Natural killer cell (primary cell): ENCODE measurements around the gene SH3PXD2A. TPM values are rescaled to one million over a fixed set of nuclear protein-coding genes. Genes with fewer than 3 reads are reported as not detected.

Experiments
- ATAC-seq, 3 donors: fragments of 150-1000 bp in 2 of 3; fragments of 200-7000 bp in 1 of 3; cut with Tn5 transposase; 1 replicate in 1 of 3; 2 replicates in 2 of 3; pipeline ENCODE4 v1.10.0; 2021; ENCODE audit warnings: mild to moderate bottlenecking in 2 of 3, moderate library complexity in 2 of 3
- DNase-seq, 2 donors: peaks; one replicate each; pipeline versions ENCODE4 v3.0.0 to v3.0.0-alpha.2; 2013 to 2021; ENCODE audit warnings: mixed read lengths in 1 of 2
- H3K27ac ChIP-seq: one replicate; pipeline ENCODE4 v1.5.1; 2013; ENCODE audit warnings: mild to moderate bottlenecking, low read length
- H3K27me3 ChIP-seq: one replicate; pipeline ENCODE4 v1.6.1; 2013; ENCODE audit warnings: low read length; ENCODE audit not compliant: control insufficient read depth, insufficient read depth
- H3K36me3 ChIP-seq: one replicate; pipeline ENCODE4 v1.6.1; 2013; ENCODE audit warnings: low read length; ENCODE audit not compliant: control insufficient read depth, insufficient read depth
- H3K4me1 ChIP-seq: one replicate; pipeline ENCODE4 v1.6.1; 2013; ENCODE audit warnings: low read length; ENCODE audit not compliant: control insufficient read depth, insufficient read depth
- H3K4me3 ChIP-seq: one replicate; pipeline ENCODE4 v1.5.1; 2013; ENCODE audit warnings: low read length
- H3K9me3 ChIP-seq: one replicate; pipeline ENCODE4 v1.6.1; 2013; ENCODE audit warnings: low read length; ENCODE audit not compliant: control insufficient read depth, insufficient read depth
- H3K27ac Mint-ChIP-seq, 2 donors: one replicate each; pipeline ENCODE4 v1.8.0; 2022; ENCODE audit warnings: mild to moderate bottlenecking in 2 of 2, mixed read lengths in 2 of 2, moderate library complexity in 1 of 2
- H3K27me3 Mint-ChIP-seq, 2 donors: one replicate each; pipeline ENCODE4 v1.8.0; 2022; ENCODE audit warnings: low read depth in 2 of 2, mixed read lengths in 2 of 2
- H3K36me3 Mint-ChIP-seq: one replicate; pipeline ENCODE4 v1.8.0; 2022; ENCODE audit warnings: mixed read lengths
- H3K4me1 Mint-ChIP-seq, 2 donors: one replicate each; pipeline ENCODE4 v1.8.0; 2022; ENCODE audit warnings: mixed read lengths in 2 of 2
- H3K4me3 Mint-ChIP-seq: one replicate; pipeline ENCODE4 v1.8.0; 2022; ENCODE audit warnings: mild to moderate bottlenecking, moderate library complexity, mixed read lengths
- H3K9me3 Mint-ChIP-seq, 2 donors: one replicate each; pipeline ENCODE4 v1.8.0; 2022; ENCODE audit warnings: mixed read lengths in 2 of 2
- CTCF ChIP-seq: fragments of 200-600 bp; IDR thresholded peaks from one replicate; pipeline ENCODE4 v1.8.0; 2022; ENCODE audit warnings: antibody characterized with exemption
- WGBS: methylation state at CpG from one replicate; pipeline ENCODE4 v1.1.7; 2013; ENCODE audit warnings: missing lambda C conversion rate; ENCODE audit not compliant: insufficient coverage; 5-methylcytosine and 5-hydroxymethylcytosine counted together
- intact Hi-C: fragments of 100-400 bp; cut with micrococcal nuclease; formaldehyde crosslinking; loops from one replicate; pipeline ENCODE4 v1.14.2; 2022
- total RNA-seq, 4 donors: library from RNA; stranded (reverse); fragments of 120-200 nt in 1 of 4; gene quantifications; one replicate each; pipeline versions ENCODE4 v1.2.3 to v1.2.4, GENCODE V29; 2013 to 2022

The SH3PXD2A gene
- total RNA-seq, 3 donors from 2014 or later (not counting 1 experiment from before 2014, with no cell fraction given) = 3.3 to 7.0 (median 4.9) TPM

GRCh38 chr10:103676058-103676785 is 179.2 kb downstream of the SH3PXD2A start:
- Histone ChIP-seq H3K27me3 (no peaks in the 10 kb centered on the region), H3K27ac (no peak overlapping the region), H3K4me3 (no peak overlapping the region), H3K9me3 (no peaks in the 10 kb centered on the region), H3K36me3 (no peaks in the 10 kb centered on the region), H3K4me1 (peaks cover 24% of the 10 kb centered on the region)
- intact Hi-C loops = no loop called here
- Mint-ChIP-seq H3K4me1 (no peaks in the 10 kb centered on the region), H3K27ac (no peak overlapping the region), H3K4me3 (no peak overlapping the region), H3K9me3 (no peaks in the 10 kb centered on the region), H3K36me3 (no peaks in the 10 kb centered on the region), H3K27me3 (peaks cover 0 to 18% of the 10 kb centered on the region in 2 donors)
- no peak for ATAC-seq
- no peak for TF ChIP-seq CTCF
- DNase-seq = no peak
- WGBS = 89% methylated on average over 6 of the region's 7 CpGs

- WGBS = 100% methylated on average over 1 of the region's 3 CpGs
- DNase-seq (no peak), ATAC-seq (no peak)
- Mint-ChIP-seq H3K27me3 (peaks cover 0 to 18% of the 10 kb centered on the region in 2 donors), H3K36me3 (no peaks in the 10 kb centered on the region), H3K9me3 (no peaks in the 10 kb centered on the region), H3K27ac (no peak overlapping the region), H3K4me1 (peaks cover 7 to 12% of the 10 kb centered on the region in 2 donors), H3K4me3 (no peak overlapping the region)
- intact Hi-C loops = no loop called here
- Histone ChIP-seq H3K36me3 (no peaks in the 10 kb centered on the region), H3K4me1 (peaks cover 19% of the 10 kb centered on the region), H3K9me3 (no peaks in the 10 kb centered on the region), H3K27me3 (no peaks in the 10 kb centered on the region), H3K27ac (no peak overlapping the region), H3K4me3 (no peak overlapping the region)
- TF ChIP-seq CTCF = no peak
Measured at GRCh38 chr10:103673606-103674005, 181.8 kb downstream of the SH3PXD2A start.

GRCh38 chr10:103672345-103672744 is 183.0 kb downstream of the SH3PXD2A start:
- no peak for TF ChIP-seq CTCF
- DNase-seq (no peak), ATAC-seq (no peak)
- Mint-ChIP-seq H3K36me3 (no peaks in the 10 kb centered on the region), H3K4me3 (no peak overlapping the region), H3K9me3 (no peaks in the 10 kb centered on the region), H3K27ac (no peak overlapping the region), H3K27me3 (peaks cover 0 to 13% of the 10 kb centered on the region in 2 donors), H3K4me1 (peaks cover 12 to 16% of the 10 kb centered on the region in 2 donors)
- 83% methylated on average over 7 of the region's 7 CpGs for WGBS
- H3K4me1 ChIP-seq = peaks cover 11% of the 10 kb centered on the region
- H3K9me3 ChIP-seq = no peaks in the 10 kb centered on the region
- H3K4me3 ChIP-seq = no peak overlapping the region
- H3K27ac ChIP-seq = no peak overlapping the region
- intact Hi-C loops = no loop called here
- H3K36me3 ChIP-seq = no peaks in the 10 kb centered on the region
- H3K27me3 ChIP-seq = no peaks in the 10 kb centered on the region
